ENCODE measurements around the gene BCL3.

- TF ChIP-seq EZH2 (IDR thresholded peaks at IDR 0.05; ENCODE audit: insufficient read depth, poor library complexity, severe bottlenecking) (no peak), EZH2phosphoT487 (IDR thresholded peaks at IDR 0.05; ENCODE audit: insufficient read depth, low read depth) (no peak)
Observed at GRCh38 chr19:44799627-44800346, 51.3 kb downstream of the BCL3 start.

Measured in GM23248 (cell line).